AG04449 (cell line): Measurements from ENCODE around the gene POLDIP2.

Experiments used
- CTCF ChIA-PET: fragments of 350-600 bp; formaldehyde crosslinking; extraction: SDS; loops from one replicate; lab custom pipeline; 2021; ENCODE audit warnings: antibody characterized with exemption; lab: Yijun Ruan, JAX
- POLR2A ChIA-PET: fragments of 400-600, 350-600 bp; formaldehyde crosslinking; extraction: SDS; loops from one replicate; lab custom pipeline; 2020; ENCODE audit warnings: antibody characterized with exemption, inconsistent platforms; lab: Yijun Ruan, JAX
- DNase-seq: peaks from one replicate; pipeline ENCODE4 v3.0.0-alpha.2; 2010; ENCODE audit warnings: low read depth, low spot score
- H3K4me3 ChIP-seq: 2 replicates; pipeline ENCODE4 v1.5.1; 2011; ENCODE audit warnings: low read depth, mild to moderate bottlenecking, control low read depth, low read length
- CTCF ChIP-seq: IDR thresholded peaks from one replicate; pipeline ENCODE4 v1.5.1; 2011; ENCODE audit warnings: mild to moderate bottlenecking, moderate library complexity, low read length, control low read depth, inconsistent platforms; ENCODE audit not compliant: insufficient read depth; ENCODE audit errors: missing control alignments

POLDIP2 gene

GRCh38 chr17:28385406-28385805 lies 28.1 kb upstream of the POLDIP2 start:
- H3K4me3 ChIP-seq: no peak overlapping the region
- no peak for DNase-seq
- TF ChIP-seq CTCF: no peak
- ChIA-PET CTCF (interaction anchor here (1.0 to 1.5 kb wide), 3 partner anchors 9 to 31 kb away, joined by 3 to 4 read pairs (median 4); no protein-coding TSS in a partner anchor), POLR2A (no interaction called here)

DNA sequence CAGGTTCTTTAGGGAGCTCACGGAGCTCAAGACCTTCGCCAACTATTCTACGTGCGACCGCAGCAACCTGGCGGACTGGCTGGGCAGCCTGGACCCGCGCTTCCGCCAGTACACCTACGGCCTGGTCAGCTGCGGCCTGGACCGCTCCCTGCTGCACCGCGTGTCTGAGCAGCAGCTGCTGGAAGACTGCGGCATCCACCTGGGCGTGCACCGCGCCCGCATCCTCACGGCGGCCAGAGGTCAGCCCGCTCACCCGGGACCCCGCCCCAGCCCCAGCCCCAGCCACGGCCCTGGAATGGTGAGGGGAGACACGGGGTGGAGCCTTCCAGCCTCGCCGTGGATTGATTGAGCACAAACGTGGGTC lies 27.7 kb upstream of the POLDIP2 start:
- ChIA-PET CTCF (interaction anchor here (1.0 to 1.5 kb wide), 3 partner anchors 9 to 32 kb away, joined by 3 to 4 read pairs (median 4); no protein-coding TSS in a partner anchor), POLR2A (no interaction called here)
- TF ChIP-seq CTCF: no peak
- H3K4me3 ChIP-seq: no peak overlapping the region
- no peak for DNase-seq

DNA sequence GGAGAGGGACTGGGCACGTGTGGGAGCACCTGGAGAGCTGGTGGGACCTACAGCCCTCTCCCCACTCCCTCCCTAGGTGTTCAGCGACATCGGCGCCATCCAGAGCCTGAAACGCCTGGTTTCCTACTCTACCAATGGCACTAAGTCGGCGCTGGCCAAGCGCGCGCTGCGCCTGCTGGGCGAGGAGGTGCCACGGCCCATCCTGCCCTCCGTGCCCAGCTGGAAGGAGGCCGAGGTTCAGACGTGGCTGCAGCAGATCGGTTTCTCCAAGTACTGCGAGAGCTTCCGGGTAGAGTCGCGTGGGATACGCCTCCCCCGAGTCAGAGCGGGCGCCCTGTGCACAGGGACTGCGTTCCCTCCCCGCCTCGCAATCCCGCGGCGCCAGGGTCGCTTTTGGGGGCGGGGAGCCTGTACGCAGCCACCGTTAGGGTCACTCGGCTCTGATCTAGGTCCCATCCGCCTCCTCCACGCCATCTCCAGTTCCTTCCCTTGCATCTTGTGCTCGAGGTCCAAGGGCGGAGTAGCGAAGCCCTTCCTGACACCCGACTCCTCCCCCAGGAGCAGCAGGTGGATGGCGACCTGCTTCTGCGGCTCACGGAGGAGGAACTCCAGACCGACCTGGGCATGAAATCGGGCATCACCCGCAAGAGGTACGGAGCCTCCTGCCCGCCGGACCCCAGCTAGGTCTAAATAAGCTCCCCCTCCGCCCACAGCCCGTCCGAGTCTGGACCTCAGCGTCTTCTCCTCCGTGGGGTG lies 27.1 kb upstream of the POLDIP2 start:
- no peak for TF ChIP-seq CTCF
- DNase-seq: no peak
- H3K4me3 ChIP-seq: no peak overlapping the region
- ChIA-PET POLR2A (interaction anchor here (1.0 kb wide), 1 partner anchor 10 kb away, joined by 4 read pairs; no protein-coding TSS in a partner anchor), CTCF (interaction anchor here (1.1 to 1.5 kb wide), 2 partner anchors 10 to 17 kb away, joined by 3 to 4 read pairs; no protein-coding TSS in a partner anchor)

DNA sequence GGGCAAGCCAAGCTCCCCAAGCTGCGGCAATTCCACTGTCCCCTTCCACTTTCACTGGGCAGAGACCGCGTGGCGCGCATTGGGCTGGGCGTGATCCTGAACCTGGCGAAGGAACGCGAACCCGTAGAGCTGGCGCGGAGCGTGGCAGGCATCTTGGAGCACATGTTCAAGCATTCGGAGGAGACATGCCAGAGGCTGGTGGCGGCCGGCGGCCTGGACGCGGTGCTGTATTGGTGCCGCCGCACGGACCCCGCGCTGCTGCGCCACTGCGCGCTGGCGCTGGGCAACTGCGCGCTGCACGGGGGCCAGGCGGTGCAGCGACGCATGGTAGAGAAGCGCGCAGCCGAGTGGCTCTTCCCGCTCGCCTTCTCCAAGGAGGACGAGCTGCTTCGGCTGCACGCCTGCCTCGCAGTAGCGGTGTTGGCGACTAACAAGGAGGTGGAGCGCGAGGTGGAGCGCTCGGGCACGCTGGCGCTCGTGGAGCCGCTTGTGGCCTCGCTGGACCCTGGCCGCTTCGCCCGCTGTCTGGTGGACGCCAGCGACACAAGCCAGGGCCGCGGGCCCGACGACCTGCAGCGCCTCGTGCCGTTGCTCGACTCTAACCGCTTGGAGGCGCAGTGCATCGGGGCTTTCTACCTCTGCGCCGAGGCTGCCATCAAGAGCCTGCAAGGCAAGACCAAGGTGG lies 24.0 kb upstream of the POLDIP2 start:
- no peak overlapping the region for H3K4me3 ChIP-seq
- TF ChIP-seq CTCF: peak; percentile 24
- no peak for DNase-seq
- ChIA-PET POLR2A (no interaction called here), CTCF (interaction anchor here (1.3 kb wide), 2 partner anchors 36 to 170 kb away, joined by 3 to 4 read pairs; no protein-coding TSS in a partner anchor)

DNA sequence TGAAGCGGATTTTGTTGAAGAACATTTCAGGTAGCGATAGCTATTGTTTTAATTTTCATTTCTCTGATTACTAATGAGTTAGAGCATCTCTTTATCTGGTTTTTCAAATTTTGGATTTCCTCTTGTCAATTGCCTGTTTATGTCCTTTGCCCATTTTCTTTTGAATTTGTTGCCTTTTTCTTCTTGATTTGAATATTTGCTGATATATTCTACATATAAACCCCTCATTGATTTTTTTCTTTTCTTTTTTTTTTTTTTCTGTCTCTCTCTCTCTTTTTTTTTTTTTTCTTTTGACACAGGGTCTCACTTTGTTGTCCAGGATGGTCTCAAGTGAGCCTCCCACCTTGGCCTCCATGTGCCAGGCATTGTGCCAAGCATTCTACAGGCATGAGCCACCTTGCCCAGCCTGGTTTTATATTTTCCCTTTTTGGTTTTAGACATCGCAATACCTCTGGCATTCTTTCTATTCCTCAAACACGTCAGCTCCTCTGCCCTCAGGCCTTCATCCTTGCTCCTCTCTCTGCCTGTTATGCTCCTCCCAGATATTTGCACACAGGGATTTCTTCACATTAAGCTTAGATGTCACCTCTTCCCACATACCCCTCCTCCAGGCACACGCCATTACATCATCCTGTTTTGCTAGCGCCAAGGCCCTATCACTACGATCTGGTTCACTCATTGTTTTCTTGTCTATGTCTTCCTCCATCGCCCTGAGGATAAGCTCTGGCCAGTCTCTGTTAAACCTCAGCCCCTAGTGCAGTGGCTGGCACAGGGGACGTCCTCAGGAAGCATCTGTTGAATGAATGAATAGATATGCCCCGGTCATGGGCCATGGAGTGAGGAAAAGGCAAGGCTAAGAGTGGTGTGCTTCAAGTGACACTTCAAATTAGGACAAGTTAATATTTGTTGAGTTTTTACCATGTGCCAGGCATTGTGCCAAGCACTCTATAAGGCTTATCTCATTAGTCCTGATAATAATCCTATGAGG lies 22.8 kb upstream of the POLDIP2 start:
- no peak for TF ChIP-seq CTCF
- POLR2A ChIA-PET: no interaction called here

More for the DNA sequence above, 22.8 kb upstream of the POLDIP2 start:
- DNase-seq: no peak
- CTCF ChIA-PET: interaction anchor here (1.3 to 1.4 kb wide), 3 partner anchors 23 to 171 kb away, joined by 3 to 4 read pairs (median 3); partner anchors contain the start of gene POLDIP2
- no peak overlapping the region for H3K4me3 ChIP-seq
